B cell (primary cell): ENCODE data around the gene SESN3. TPM values are rescaled to one million over a fixed set of nuclear protein-coding genes. Genes with fewer than 3 reads are reported as not detected.

Source experiments
- ATAC-seq: fragments of 200-7000 bp; cut with Tn5 transposase; one replicate; pipeline ENCODE4 v1.10.0; 2021; ENCODE audit warnings: low read depth, mild to moderate bottlenecking, moderate number of reproducible peaks, moderate library complexity
- CTCF ChIA-PET: fragments of 350-600 bp; sonication (Branson Sonifier 250); formaldehyde crosslinking; loops from one replicate; lab custom pipeline; 2021; ENCODE audit warnings: antibody characterized with exemption, inconsistent platforms; lab: Charles Lee
- POLR2A ChIA-PET: fragments of 350-600 bp; sonication (Branson Sonifier 250); formaldehyde crosslinking; loops from one replicate; lab custom pipeline; 2021; ENCODE audit warnings: antibody characterized with exemption; lab: Charles Lee
- DNase-seq: peaks from one replicate; pipeline ENCODE4 v3.0.0; 2013
- H2AFZ ChIP-seq: 2 replicates; pipeline ENCODE4 v1.6.1; 2012; ENCODE audit warnings: mild to moderate bottlenecking, low read depth, low read length; ENCODE audit not compliant: insufficient read depth, poor library complexity, severe bottlenecking
- H3K27ac ChIP-seq, 2 donors: 1 replicate in 1 of 2; 2 replicates in 1 of 2; pipeline ENCODE4 v1.5.1; 2012 to 2013; ENCODE audit warnings: low read length in 2 of 2, mild to moderate bottlenecking in 2 of 2, moderate library complexity in 1 of 2
- H3K27me3 ChIP-seq, 4 experiments: fragments of 200-600 bp in 1 of 4; sonication (generic) in 1 of 4; replicated peaks in 1 of 4; 1 replicate in 2 of 4; 2 replicates in 2 of 4; pipeline versions ENCODE4 v1.6.1 to v1.7.0; 2013 to 2016; ENCODE audit warnings: low read length in 3 of 4, mild to moderate bottlenecking in 2 of 4, mixed read lengths in 1 of 4, moderate library complexity in 1 of 4; ENCODE audit not compliant: insufficient read depth in 4 of 4, control insufficient read depth in 3 of 4; ENCODE audit errors: control extremely low read depth in 1 of 4
- H3K36me3 ChIP-seq, 2 experiments: replicated peaks in 1 of 2; 1 replicate in 1 of 2; 2 replicates in 1 of 2; pipeline versions ENCODE4 v1.6.1 to v1.7.1; 2013; ENCODE audit warnings: low read length in 1 of 2; ENCODE audit not compliant: insufficient read depth in 2 of 2, control insufficient read depth in 1 of 2; ENCODE audit errors: control extremely low read depth in 1 of 2, extremely low read depth in 1 of 2
- H3K4me1 ChIP-seq, 2 donors: fragments of 200-600 bp in 1 of 2; sonication (generic) in 1 of 2; 1 replicate in 1 of 2; 2 replicates in 1 of 2; pipeline versions ENCODE4 v1.5.1 to v1.6.1; 2013 to 2017; ENCODE audit warnings: low read length in 2 of 2; ENCODE audit not compliant: control insufficient read depth in 2 of 2, insufficient read depth in 2 of 2
- H3K4me2 ChIP-seq: replicated peaks from 2 replicates; pipeline ENCODE3; 2012; ENCODE audit warnings: mild to moderate bottlenecking, low read depth, low read length; ENCODE audit not compliant: poor library complexity, severe bottlenecking
- H3K4me3 ChIP-seq, 5 experiments: fragments of 200-600 bp in 1 of 5; sonication (generic) in 1 of 5; 1 replicate in 3 of 5; 2 replicates in 2 of 5; pipeline versions ENCODE4 v1.5.1 to v1.7.0; 2011 to 2016; ENCODE audit warnings: low read length in 4 of 5, mild to moderate bottlenecking in 4 of 5, low read depth in 2 of 5, control low read depth in 1 of 5, moderate library complexity in 1 of 5; ENCODE audit not compliant: insufficient read depth in 1 of 5; ENCODE audit errors: control extremely low read depth in 1 of 5, extremely low read depth in 1 of 5
- H3K79me2 ChIP-seq: fragments of 200-600 bp; sonication (generic); one replicate; pipeline ENCODE4 v1.6.0; 2016; ENCODE audit warnings: low read length; ENCODE audit not compliant: control insufficient read depth, insufficient read depth
- H3K9ac ChIP-seq: fragments of 200-600 bp; sonication (generic); 2 replicates; pipeline ENCODE4 v1.6.1; 2017; ENCODE audit warnings: mild to moderate bottlenecking, low read length, moderate library complexity
- H3K9me3 ChIP-seq, 3 donors: one replicate each; pipeline versions ENCODE4 v1.6.1 to v1.7.1; 2013; ENCODE audit warnings: low read length in 2 of 3; ENCODE audit not compliant: control insufficient read depth in 2 of 3, insufficient read depth in 1 of 3; ENCODE audit errors: control extremely low read depth in 1 of 3
- H4K20me1 ChIP-seq: 2 replicates; pipeline ENCODE4 v1.6.0; 2012; ENCODE audit warnings: mild to moderate bottlenecking, low read length; ENCODE audit not compliant: insufficient read depth, control insufficient read depth, poor library complexity, severe bottlenecking
- H3K27ac Mint-ChIP-seq: one replicate; pipeline ENCODE4 v1.8.0; 2021; ENCODE audit warnings: mixed read lengths
- H3K27me3 Mint-ChIP-seq: one replicate; pipeline ENCODE4 v1.8.0; 2021; ENCODE audit warnings: mixed read lengths
- H3K4me1 Mint-ChIP-seq: one replicate; pipeline ENCODE4 v1.8.0; 2021; ENCODE audit warnings: mixed read lengths
- H3K4me3 Mint-ChIP-seq: one replicate; pipeline ENCODE4 v1.8.0; 2021; ENCODE audit warnings: mixed read lengths
- H3K9me3 Mint-ChIP-seq: one replicate; pipeline ENCODE4 v1.8.0; 2022; ENCODE audit warnings: mixed read lengths; ENCODE audit not compliant: insufficient read depth
- CTCF ChIP-seq: fragments of 200-600 bp; IDR thresholded peaks from one replicate; pipeline ENCODE4 v1.8.0; 2022; ENCODE audit warnings: antibody characterized with exemption, mild to moderate bottlenecking
- EZH2 ChIP-seq: IDR thresholded peaks from 2 replicates; pipeline ENCODE4 v1.6.1; 2012; ENCODE audit warnings: borderline replicate concordance, low read depth, mild to moderate bottlenecking, moderate library complexity, low read length; ENCODE audit not compliant: insufficient read depth, poor library complexity, severe bottlenecking
- WGBS: methylation state at CpG from one replicate; pipeline ENCODE4 v1.1.5; 2013; ENCODE audit warnings: missing lambda C conversion rate; ENCODE audit not compliant: insufficient coverage; 5-methylcytosine and 5-hydroxymethylcytosine counted together
- intact Hi-C: fragments of 100-400 bp; cut with micrococcal nuclease; formaldehyde crosslinking; loops from one replicate; pipeline ENCODE4 v1.10.0; 2022
- polyA plus RNA-seq: library from polyadenylated mRNA; depleted of rRNA; stranded (reverse); fragments of >200 nt; gene quantifications from 2 replicates; pipeline ENCODE4 v1.2.3, GENCODE V29; 2012
- total RNA-seq, 2 donors: library from RNA; stranded (reverse); fragments of 120-200 nt in 1 of 2; gene quantifications; 1 replicate in 1 of 2; 2 replicates in 1 of 2; pipeline versions ENCODE4 v1.2.3 to v1.2.4, GENCODE V29; 2013 to 2022

SESN3 gene
- total and polyA plus RNA-seq, 2 donors (not counting 1 experiment from before 2014, with no cell fraction given), result 10.1 to 519 TPM

GRCh38 chr11:95255251-95256145 lies 24.5 kb upstream of the SESN3 start:
- Mint-ChIP-seq H3K4me1 (peaks cover 79% of the 10 kb centered on the region), H3K27me3 (no peaks in the 10 kb centered on the region), H3K9me3 (no peaks in the 10 kb centered on the region), H3K27ac (peak overlapping the region; percentile 97), H3K4me3 (peak overlapping the region; percentile 74)
- ChIA-PET CTCF (interaction anchor here (1.1 to 4.6 kb wide), 9 partner anchors 12 to 451 kb away, joined by 3 to 43 read pairs (median 4); partner anchors contain the start of gene SESN3), POLR2A (interaction anchor here (1.1 to 6.4 kb wide), 4 partner anchors 14 to 41 kb away, joined by 3 to 63 read pairs (median 4); partner anchors contain the start of gene SESN3)
- Histone ChIP-seq H3K27me3 (no peaks in the 10 kb centered on the region), H3K4me3 (peak overlapping the region in 3 of 5 experiments; percentile 25 to 34 (median 26)), H3K9ac (peak overlapping the region; percentile 23), H3K9me3 (peaks cover 0 to 5% (median 0%) of the 10 kb centered on the region in 3 donors), H2AFZ (peak overlapping the region; percentile 44), H3K36me3 (no peaks in the 10 kb centered on the region), H3K4me2 (peak overlapping the region; percentile 67), H3K79me2 (no peaks in the 10 kb centered on the region), H3K4me1 (peaks cover 57 to 72% of the 10 kb centered on the region in 2 donors), H3K27ac (peak overlapping the region; percentile 83 to 93), H4K20me1 (no peaks in the 10 kb centered on the region)
- intact Hi-C loops, result loop anchor here (2.0 kb wide), 2 partner anchors 41 to 81 kb away; no protein-coding TSS in a partner anchor
- no peak for DNase-seq
- 73% methylated on average over 2 of the region's 4 CpGs for WGBS
- TF ChIP-seq EZH2 (no peak), CTCF (no peak)
- no peak for ATAC-seq
